ENCODE results near the gene DPP4.

- no peak for TF ChIP-seq CTCF (IDR thresholded peaks at IDR 0.05; ENCODE audit: low read length)
- TF ChIP-seq EZH2 (optimal IDR thresholded peaks at IDR 0.05; ENCODE audit: low read depth, low read length): no peak
Measured at GRCh38 chr2:162082681-162083080, 8.7 kb upstream of the DPP4 start.

Measured in MM.1S (cell line).